Karpas-422 (cell line): ENCODE results near the gene RNASE11. TPM values are rescaled to one million over a fixed set of nuclear protein-coding genes. Genes with fewer than 3 reads are reported as not detected.

Source experiments
- DNase-seq: peaks from one replicate; pipeline ENCODE4 v3.0.0-alpha.2; 2015
- H2AFZ ChIP-seq: fragments of 200-600 bp; sonication (generic); 2 replicates; pipeline ENCODE4 v1.6.1; 2014; ENCODE audit warnings: antibody characterized with exemption, low read length, mixed read lengths
- H3K27ac ChIP-seq: fragments of 200-600 bp; sonication (generic); 2 replicates; pipeline ENCODE4 v1.5.1; 2014; ENCODE audit warnings: mild to moderate bottlenecking, low read length, moderate library complexity
- H3K27me3 ChIP-seq: fragments of 200-600 bp; sonication (generic); 2 replicates; pipeline ENCODE4 v1.6.1; 2014; ENCODE audit warnings: low read length, mixed read lengths
- H3K36me3 ChIP-seq: fragments of 200-600 bp; sonication (generic); 2 replicates; pipeline ENCODE4 v1.6.1; 2014; ENCODE audit warnings: low read length, mixed read lengths; ENCODE audit not compliant: insufficient read depth
- H3K4me1 ChIP-seq: fragments of 200-600 bp; sonication (generic); 2 replicates; pipeline ENCODE4 v1.6.1; 2014; ENCODE audit warnings: mild to moderate bottlenecking, low read length, mixed read lengths
- H3K4me2 ChIP-seq: fragments of 200-600 bp; sonication (generic); 2 replicates; pipeline ENCODE4 v1.6.1; 2014; ENCODE audit warnings: low read length, low read depth, mild to moderate bottlenecking; ENCODE audit not compliant: poor library complexity, severe bottlenecking
- H3K4me3 ChIP-seq: fragments of 200-600 bp; sonication (generic); 2 replicates; pipeline ENCODE4 v1.5.1; 2014; ENCODE audit warnings: mild to moderate bottlenecking, antibody characterized with exemption, low read length, mixed read lengths
- H3K79me2 ChIP-seq: fragments of 200-600 bp; sonication (generic); 2 replicates; pipeline ENCODE4 v1.6.1; 2014; ENCODE audit warnings: mild to moderate bottlenecking, low read length, mixed read lengths
- H3K9ac ChIP-seq: fragments of 200-600 bp; sonication (generic); 2 replicates; pipeline ENCODE4 v1.6.0; 2014; ENCODE audit warnings: low read length
- H3K9me2 ChIP-seq: fragments of 200-600 bp; sonication (generic), shearing (Covaris generic); replicated peaks from 2 replicates; pipeline ENCODE4 v1.6.0; 2014; ENCODE audit warnings: mild to moderate bottlenecking, low read length, moderate library complexity; ENCODE audit not compliant: insufficient read depth
- H3K9me3 ChIP-seq: fragments of 300-700, 200-600 bp; sonication (generic); 2 replicates; pipeline ENCODE4 v1.6.1; 2014; ENCODE audit warnings: low read length, mixed read lengths
- H4K20me1 ChIP-seq: fragments of 200-600 bp; sonication (generic); 2 replicates; pipeline ENCODE4 v1.6.1; 2014; ENCODE audit warnings: mild to moderate bottlenecking, antibody characterized with exemption, low read length, low read depth; ENCODE audit not compliant: insufficient read depth
- total RNA-seq: library from RNA; depleted of rRNA; stranded (reverse); fragments of >200 nt; shearing (Covaris generic); gene quantifications from 2 replicates; pipeline ENCODE4 v1.2.3, GENCODE V29; 2014; ENCODE audit warnings: low replicate concordance

The RNASE11 gene
- total RNA-seq, 1 experiment from 2014 or later = not detected

- Histone ChIP-seq H3K79me2 (no peaks in the 10 kb centered on the region), H2AFZ (no peak overlapping the region), H4K20me1 (no peaks in the 10 kb centered on the region), H3K9me3 (no peaks in the 10 kb centered on the region), H3K4me1 (peaks cover 32% of the 10 kb centered on the region), H3K9me2 (no peaks in the 10 kb centered on the region), H3K9ac (no peak overlapping the region), H3K27ac (no peak overlapping the region), H3K27me3 (no peaks in the 10 kb centered on the region), H3K36me3 (no peaks in the 10 kb centered on the region), H3K4me3 (no peak overlapping the region), H3K4me2 (no peak overlapping the region)
- DNase-seq = no peak
Observed at GRCh38 chr14:20617138-20618003, 29.6 kb upstream of the RNASE11 start.

- no peak overlapping the region for H3K9ac ChIP-seq
- H3K4me2 ChIP-seq = no peak overlapping the region
- no peak for DNase-seq
- H3K79me2 ChIP-seq = no peaks in the 10 kb centered on the region
- H3K4me1 ChIP-seq = peaks cover 43% of the 10 kb centered on the region
- no peaks in the 10 kb centered on the region for H3K36me3 ChIP-seq
- no peaks in the 10 kb centered on the region for H3K9me2 ChIP-seq
- H3K27ac ChIP-seq = no peak overlapping the region
- no peaks in the 10 kb centered on the region for H3K9me3 ChIP-seq
- H3K27me3 ChIP-seq = no peaks in the 10 kb centered on the region
- H4K20me1 ChIP-seq = no peaks in the 10 kb centered on the region
- no peak overlapping the region for H3K4me3 ChIP-seq
- no peak overlapping the region for H2AFZ ChIP-seq
Observed at GRCh38 chr14:20615996-20616395, 28.2 kb upstream of the RNASE11 start.

GRCh38 chr14:20614038-20614840 lies 26.4 kb upstream of the RNASE11 start:
- Histone ChIP-seq H3K36me3 (no peaks in the 10 kb centered on the region), H3K27ac (no peak overlapping the region), H3K4me1 (peaks cover 53% of the 10 kb centered on the region), H2AFZ (peak overlapping the region; percentile 84), H3K27me3 (no peaks in the 10 kb centered on the region), H3K79me2 (no peaks in the 10 kb centered on the region), H3K4me3 (peak overlapping the region; percentile 75), H3K9me2 (no peaks in the 10 kb centered on the region), H3K9ac (peak overlapping the region; percentile 63), H4K20me1 (no peaks in the 10 kb centered on the region), H3K9me3 (no peaks in the 10 kb centered on the region), H3K4me2 (peak overlapping the region; percentile 90)
- peak; percentile 59 for DNase-seq

GRCh38 chr14:20613094-20614037 lies 25.6 kb upstream of the RNASE11 start:
- Histone ChIP-seq H3K9me3 (no peaks in the 10 kb centered on the region), H3K27me3 (no peaks in the 10 kb centered on the region), H3K9me2 (no peaks in the 10 kb centered on the region), H3K27ac (no peak overlapping the region), H3K79me2 (no peaks in the 10 kb centered on the region), H3K4me2 (peak overlapping the region; percentile 90), H3K4me3 (peak overlapping the region; percentile 75), H3K9ac (peak overlapping the region; percentile 63), H4K20me1 (no peaks in the 10 kb centered on the region), H3K36me3 (no peaks in the 10 kb centered on the region), H3K4me1 (peaks cover 59% of the 10 kb centered on the region), H2AFZ (peak overlapping the region; percentile 84)
- peak; percentile 98 for DNase-seq

GRCh38 chr14:20612403-20612802 lies 24.6 kb upstream of the RNASE11 start:
- Histone ChIP-seq H3K27ac (no peak overlapping the region), H2AFZ (no peak overlapping the region), H3K79me2 (no peaks in the 10 kb centered on the region), H3K9me3 (no peaks in the 10 kb centered on the region), H3K27me3 (no peaks in the 10 kb centered on the region), H3K9me2 (no peaks in the 10 kb centered on the region), H3K36me3 (no peaks in the 10 kb centered on the region), H3K4me1 (peaks cover 56% of the 10 kb centered on the region), H4K20me1 (no peaks in the 10 kb centered on the region), H3K4me3 (peak overlapping the region; percentile 75), H3K9ac (peak overlapping the region; percentile 5), H3K4me2 (peak overlapping the region; percentile 90)
- peak; percentile 73 for DNase-seq

- Histone ChIP-seq H3K27ac (no peak overlapping the region), H3K79me2 (no peaks in the 10 kb centered on the region), H3K4me3 (no peak overlapping the region), H3K36me3 (no peaks in the 10 kb centered on the region), H3K4me2 (peak overlapping the region; percentile 83), H4K20me1 (no peaks in the 10 kb centered on the region), H3K9me2 (no peaks in the 10 kb centered on the region), H3K9me3 (no peaks in the 10 kb centered on the region), H3K4me1 (peaks cover 56% of the 10 kb centered on the region), H2AFZ (no peak overlapping the region), H3K9ac (no peak overlapping the region), H3K27me3 (no peaks in the 10 kb centered on the region)
- DNase-seq = no peak
Observed at GRCh38 chr14:20611277-20611676, 23.5 kb upstream of the RNASE11 start.

- Histone ChIP-seq H2AFZ (peak overlapping the region; percentile 87), H3K9me2 (no peaks in the 10 kb centered on the region), H3K79me2 (no peaks in the 10 kb centered on the region), H3K4me3 (peak overlapping the region; percentile 77), H3K9me3 (no peaks in the 10 kb centered on the region), H3K4me1 (peaks cover 56% of the 10 kb centered on the region), H3K27me3 (no peaks in the 10 kb centered on the region), H4K20me1 (no peaks in the 10 kb centered on the region), H3K27ac (no peak overlapping the region), H3K9ac (peak overlapping the region; percentile 58), H3K4me2 (peak overlapping the region; percentile 83), H3K36me3 (no peaks in the 10 kb centered on the region)
- peak; percentile 94 for DNase-seq
Observed at GRCh38 chr14:20610002-20610765, 22.4 kb upstream of the RNASE11 start.
